ENCODE data around the gene GP1BB.
"Not testable (repeated sequence)": the region's sequence is repeated elsewhere in the genome, so short reads cannot be mapped to it uniquely, and the experiment has no call there.

GP1BB gene

GRCh38 chr22:19693981-19694670 lies 29.2 kb upstream of the GP1BB start:
- no peak for DNase-seq (ENCODE audit: low read depth, low spot score)

GRCh38 chr22:19694696-19695095 lies 28.6 kb upstream of the GP1BB start:
- DNase-seq (ENCODE audit: low read depth, low spot score) = no peak

- no peak for DNase-seq (ENCODE audit: low read depth, low spot score)
Measured at GRCh38 chr22:19696504-19697276, 26.6 kb upstream of the GP1BB start.

GRCh38 chr22:19697871-19698270 lies 25.5 kb upstream of the GP1BB start:
- not testable (repeated sequence) for DNase-seq (ENCODE audit: low read depth, low spot score)

- no peak for DNase-seq (ENCODE audit: low read depth, low spot score)
Measured at GRCh38 chr22:19700790-19701419, 22.4 kb upstream of the GP1BB start.

GRCh38 chr22:19701420-19702145 lies 21.8 kb upstream of the GP1BB start:
- no peak for DNase-seq (ENCODE audit: low read depth, low spot score)

- no peak for DNase-seq (ENCODE audit: low read depth, low spot score)
Measured at GRCh38 chr22:19703869-19704268, 19.5 kb upstream of the GP1BB start.

GRCh38 chr22:19704355-19705015 lies 18.9 kb upstream of the GP1BB start:
- no peak for DNase-seq (ENCODE audit: low read depth, low spot score)

- no peak for DNase-seq (ENCODE audit: low read depth, low spot score)
Measured at GRCh38 chr22:19705181-19705934, 18.0 kb upstream of the GP1BB start.

GRCh38 chr22:19706661-19707151 lies 16.6 kb upstream of the GP1BB start:
- DNase-seq (ENCODE audit: low read depth, low spot score) = no peak

- DNase-seq (ENCODE audit: low read depth, low spot score) = no peak
Measured at GRCh38 chr22:19707347-19708290, 15.7 kb upstream of the GP1BB start.

- DNase-seq (ENCODE audit: low read depth, low spot score) = no peak
Measured at GRCh38 chr22:19708321-19709011, 14.9 kb upstream of the GP1BB start.

GRCh38 chr22:19709063-19709769 lies 14.1 kb upstream of the GP1BB start:
- no peak for DNase-seq (ENCODE audit: low read depth, low spot score)

GRCh38 chr22:19710020-19710768 lies 13.1 kb upstream of the GP1BB start:
- DNase-seq (ENCODE audit: low read depth, low spot score) = no peak

- DNase-seq (ENCODE audit: low read depth, low spot score) = no peak
Measured at GRCh38 chr22:19710769-19711106, 12.6 kb upstream of the GP1BB start.

GRCh38 chr22:19713245-19713644 lies 10.1 kb upstream of the GP1BB start:
- DNase-seq (ENCODE audit: low read depth, low spot score) = no peak

- DNase-seq (ENCODE audit: low read depth, low spot score) = no peak
Measured at GRCh38 chr22:19713650-19714311, 9.6 kb upstream of the GP1BB start.
